Mesendoderm (in vitro differentiated cells): ENCODE results near the gene NANOGP8.
"Not testable (repeated sequence)": the region's sequence is repeated elsewhere in the genome, so short reads cannot be mapped to it uniquely, and the experiment has no call there.

Experiments
- DNase-seq: peaks from one replicate; pipeline ENCODE4 v3.0.0; 2013
- H2AK5ac ChIP-seq: 2 replicates; pipeline ENCODE4 v1.6.1; 2013; ENCODE audit warnings: low read length, inconsistent platforms
- H2BK120ac ChIP-seq: 2 replicates; pipeline ENCODE4 v1.6.1; 2013; ENCODE audit warnings: low read depth, mild to moderate bottlenecking, low read length, moderate library complexity, mixed read lengths
- H2BK15ac ChIP-seq: replicated peaks from 2 replicates; pipeline ENCODE4 v1.6.1; 2013; ENCODE audit warnings: low read depth, mild to moderate bottlenecking, moderate library complexity
- H2BK5ac ChIP-seq: 2 replicates; pipeline ENCODE4 v1.6.1; 2013; ENCODE audit warnings: low read length, inconsistent platforms
- H3K18ac ChIP-seq: 2 replicates; pipeline ENCODE4 v1.6.1; 2013; ENCODE audit warnings: mild to moderate bottlenecking, low read length, mixed read lengths
- H3K23ac ChIP-seq: one replicate; pipeline ENCODE4 v1.6.1; 2013; ENCODE audit warnings: low read length
- H3K27ac ChIP-seq: 2 replicates; pipeline ENCODE4 v1.5.1; 2013; ENCODE audit warnings: low read depth, mild to moderate bottlenecking, inconsistent platforms, low read length, moderate library complexity
- H3K27me3 ChIP-seq: 2 replicates; pipeline ENCODE4 v1.6.1; 2013; ENCODE audit warnings: low read length, control low read depth, mild to moderate bottlenecking, inconsistent platforms; ENCODE audit not compliant: insufficient read depth, poor library complexity
- H3K36me3 ChIP-seq: 2 replicates; pipeline ENCODE4 v1.6.1; 2013; ENCODE audit warnings: low read length, inconsistent platforms; ENCODE audit not compliant: control insufficient read depth, insufficient read depth
- H3K4ac ChIP-seq: one replicate; pipeline ENCODE4 v1.6.1; 2013; ENCODE audit warnings: low read depth, mild to moderate bottlenecking, low read length, moderate library complexity
- H3K4me1 ChIP-seq: 2 replicates; pipeline ENCODE4 v1.6.1; 2013; ENCODE audit warnings: low read depth, low read length, inconsistent platforms; ENCODE audit not compliant: control insufficient read depth
- H3K4me2 ChIP-seq: 2 replicates; pipeline ENCODE4 v1.6.1; 2013; ENCODE audit warnings: low read length
- H3K4me3 ChIP-seq: 2 replicates; pipeline ENCODE4 v1.5.1; 2013; ENCODE audit warnings: mild to moderate bottlenecking, low read length
- H3K56ac ChIP-seq: one replicate; pipeline ENCODE4 v1.6.1; 2013; ENCODE audit warnings: low read length
- H3K79me1 ChIP-seq: 2 replicates; pipeline ENCODE4 v1.6.1; 2013; ENCODE audit warnings: low read length, inconsistent platforms
- H3K79me2 ChIP-seq: 2 replicates; pipeline ENCODE4 v1.6.1; 2013; ENCODE audit warnings: mild to moderate bottlenecking, low read length; ENCODE audit not compliant: control insufficient read depth, insufficient read depth
- H3K9ac ChIP-seq: 2 replicates; pipeline ENCODE4 v1.6.1; 2013; ENCODE audit warnings: low read length, inconsistent platforms
- H4K5ac ChIP-seq: one replicate; pipeline ENCODE4 v1.6.1; 2013; ENCODE audit warnings: low read length
- H4K8ac ChIP-seq: one replicate; pipeline ENCODE4 v1.6.1; 2013; ENCODE audit warnings: low read depth, mild to moderate bottlenecking, control low read depth, low read length, moderate library complexity
- WGBS: extraction: QIAGEN DNeasy Blood & Tissue Kit; methylation state at CpG from one replicate; pipeline ENCODE4 v1.1.7; 2013; ENCODE audit warnings: low lambda C conversion rate, missing lambda C conversion rate; ENCODE audit not compliant: insufficient coverage; ENCODE audit errors: extremely low coverage; 5-methylcytosine and 5-hydroxymethylcytosine counted together

The NANOGP8 gene

GRCh38 chr15:35082371-35083348 is 2.4 kb downstream of the NANOGP8 start:
- not testable (repeated sequence) for H3K4me3 ChIP-seq, H3K18ac ChIP-seq, H3K27ac ChIP-seq, H2AK5ac ChIP-seq, H3K4me2 ChIP-seq, H3K27me3 ChIP-seq, H3K79me2 ChIP-seq, H3K4ac ChIP-seq, H3K4me1 ChIP-seq, H3K9ac ChIP-seq, H2BK120ac ChIP-seq, H3K56ac ChIP-seq, H4K8ac ChIP-seq, H4K5ac ChIP-seq, H2BK15ac ChIP-seq, H3K36me3 ChIP-seq, H2BK5ac ChIP-seq, H3K23ac ChIP-seq, H3K79me1 ChIP-seq, DNase-seq
- no CpG with 5 or more reads among the region's 36 CpGs for WGBS

- H2BK15ac ChIP-seq, H3K27ac ChIP-seq, H3K4me2 ChIP-seq, H3K4me1 ChIP-seq, H3K79me1 ChIP-seq, H3K36me3 ChIP-seq, H2BK120ac ChIP-seq, H3K27me3 ChIP-seq, H4K8ac ChIP-seq, H3K18ac ChIP-seq, H3K23ac ChIP-seq, H2AK5ac ChIP-seq, H3K56ac ChIP-seq, H3K79me2 ChIP-seq, H3K4me3 ChIP-seq, H2BK5ac ChIP-seq, H3K4ac ChIP-seq, H3K9ac ChIP-seq, H4K5ac ChIP-seq, DNase-seq: not testable (repeated sequence)
- no CpG with 5 or more reads among the region's 45 CpGs for WGBS
Observed at GRCh38 chr15:35081626-35082365, 3.3 kb downstream of the NANOGP8 start.

DNA sequence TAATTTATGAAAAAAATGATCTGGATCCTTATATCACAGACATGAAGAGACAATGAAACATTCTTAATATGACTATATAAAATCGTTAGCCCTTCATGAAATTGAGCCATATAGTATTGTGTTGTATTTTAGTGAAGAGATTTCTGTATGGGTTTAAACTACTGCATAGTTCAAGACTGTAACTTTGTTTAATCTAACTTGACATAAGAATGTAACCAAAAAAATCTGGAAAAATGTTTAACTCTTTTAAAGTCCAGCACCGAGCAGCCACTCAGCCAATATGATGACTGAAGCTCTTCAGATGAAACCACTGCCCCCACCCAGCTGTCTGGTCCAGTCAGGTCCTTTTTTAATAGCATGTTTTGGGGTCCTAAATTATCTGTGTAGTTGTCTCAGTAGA is 4.9 kb downstream of the NANOGP8 start:
- Histone ChIP-seq H3K4me1 (no peaks in the 10 kb centered on the region), H3K56ac (no peak overlapping the region), H3K23ac (no peak overlapping the region), H4K8ac (no peak overlapping the region), H3K9ac (no peak overlapping the region), H3K27me3 (no peaks in the 10 kb centered on the region), H3K18ac (no peak overlapping the region), H4K5ac (no peak overlapping the region), H3K79me1 (no peaks in the 10 kb centered on the region), H2BK5ac (no peak overlapping the region), H2BK120ac (no peak overlapping the region), H3K27ac (no peak overlapping the region), H3K4me2 (no peak overlapping the region), H2BK15ac (no peak overlapping the region), H3K79me2 (no peaks in the 10 kb centered on the region), H3K4me3 (no peak overlapping the region), H2AK5ac (no peak overlapping the region), H3K36me3 (no peaks in the 10 kb centered on the region), H3K4ac (no peak overlapping the region)
- no peak for DNase-seq
- WGBS, result no CpG with 5 or more reads among the region's 2 CpGs

DNA sequence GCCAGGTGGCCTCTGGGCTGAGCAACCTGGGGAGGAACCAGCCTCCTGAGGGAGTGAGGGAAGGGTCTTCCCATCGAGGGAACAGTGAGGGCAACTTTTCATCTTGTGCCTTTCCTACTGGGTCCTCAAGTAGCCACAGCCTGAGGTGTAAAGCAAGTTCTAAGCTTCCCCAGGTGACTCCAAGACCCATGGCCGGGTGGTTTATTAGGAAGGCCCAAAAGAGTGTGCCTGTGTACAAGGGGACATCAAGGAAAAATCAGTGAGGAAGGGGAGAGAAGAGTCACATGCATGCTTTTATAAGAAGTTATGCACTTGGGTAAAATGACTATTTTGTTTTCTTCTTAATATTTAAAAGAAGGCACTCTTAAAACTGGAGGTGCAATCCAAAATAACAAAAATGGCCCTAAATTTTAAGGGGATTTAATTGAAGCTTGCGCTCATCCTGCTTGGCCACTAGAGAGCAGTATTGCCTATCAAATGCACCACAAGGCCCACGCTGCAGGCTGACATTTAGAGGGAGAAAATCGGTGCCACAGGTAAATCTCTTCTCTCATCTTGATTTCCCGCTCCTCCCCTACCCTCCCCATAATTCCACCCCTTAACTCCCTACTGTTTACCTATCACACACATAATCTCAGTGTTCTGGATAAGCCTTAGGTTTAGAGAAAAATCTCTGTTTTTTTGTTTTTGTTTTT is 6.7 kb downstream of the NANOGP8 start:
- Histone ChIP-seq H3K79me1 (no peaks in the 10 kb centered on the region), H3K4me1 (no peaks in the 10 kb centered on the region), H3K4me2 (no peak overlapping the region), H3K9ac (no peak overlapping the region), H3K23ac (no peak overlapping the region), H3K56ac (peak overlapping the region; percentile 15), H2BK120ac (no peak overlapping the region), H3K27me3 (no peaks in the 10 kb centered on the region), H3K4me3 (no peak overlapping the region), H2BK15ac (no peak overlapping the region), H3K36me3 (no peaks in the 10 kb centered on the region), H2AK5ac (no peak overlapping the region), H2BK5ac (no peak overlapping the region), H4K8ac (no peak overlapping the region), H4K5ac (no peak overlapping the region), H3K27ac (no peak overlapping the region), H3K18ac (no peak overlapping the region), H3K4ac (no peak overlapping the region), H3K79me2 (no peaks in the 10 kb centered on the region)
- peak; percentile 73 for DNase-seq
- no CpG with 5 or more reads among the region's 6 CpGs for WGBS

DNA sequence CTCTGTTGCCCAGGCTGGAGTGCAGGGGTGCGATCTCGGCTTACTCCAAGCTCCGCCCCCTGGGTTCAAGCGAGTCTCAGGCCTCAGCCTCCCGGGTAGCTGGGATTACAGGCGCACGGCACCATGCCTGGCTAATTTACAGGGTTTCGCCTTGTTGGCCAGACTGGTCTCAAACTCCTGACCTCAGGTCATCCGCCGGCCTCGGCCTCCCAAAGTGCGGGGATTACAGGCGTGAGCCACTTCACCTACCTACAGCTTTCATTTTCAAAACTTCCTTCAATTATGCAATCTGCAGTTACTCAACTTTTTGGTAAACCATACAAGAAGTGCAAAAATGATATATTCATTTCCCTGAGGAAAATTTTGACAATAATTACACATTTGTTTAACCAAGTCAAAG is 14.0 kb downstream of the NANOGP8 start:
- Histone ChIP-seq H3K79me1 (no peaks in the 10 kb centered on the region), H2BK120ac (no peak overlapping the region), H3K9ac (no peak overlapping the region), H2BK15ac (no peak overlapping the region), H4K8ac (no peak overlapping the region), H3K27me3 (no peaks in the 10 kb centered on the region), H4K5ac (no peak overlapping the region), H3K4ac (no peak overlapping the region), H3K23ac (no peak overlapping the region), H3K27ac (no peak overlapping the region), H3K4me3 (no peak overlapping the region), H3K56ac (no peak overlapping the region), H3K36me3 (no peaks in the 10 kb centered on the region), H3K4me2 (no peak overlapping the region), H3K79me2 (no peaks in the 10 kb centered on the region), H2BK5ac (no peak overlapping the region), H2AK5ac (no peak overlapping the region), H3K18ac (no peak overlapping the region), H3K4me1 (peaks cover 2% of the 10 kb centered on the region)
- no peak for DNase-seq
- no CpG with 5 or more reads among the region's 13 CpGs for WGBS
